SU-DHL-6 (cell line): ENCODE data around the gene CAPN9.

ENCODE experiments used
- H2AFZ ChIP-seq: fragments of 200-600 bp; sonication (generic); 2 replicates; pipeline ENCODE4 v1.6.1; 2014; ENCODE audit warnings: low read depth, mild to moderate bottlenecking, moderate library complexity, mixed read lengths, antibody characterized with exemption, low read length; ENCODE audit not compliant: severe bottlenecking
- H3F3A ChIP-seq: fragments of 200-600 bp; shearing (Covaris generic); 2 replicates; pipeline ENCODE4 v1.6.0; 2016; ENCODE audit warnings: antibody characterized with exemption, mild to moderate bottlenecking; ENCODE audit not compliant: insufficient read depth
- H3K27ac ChIP-seq: fragments of 200-600 bp; sonication (generic); 2 replicates; pipeline ENCODE4 v1.5.1; 2016; ENCODE audit warnings: low read depth, mild to moderate bottlenecking, low read length, moderate library complexity, mixed read lengths
- H3K27me3 ChIP-seq: fragments of 200-600 bp; sonication (generic), shearing (Covaris generic); 2 replicates; pipeline ENCODE4 v1.6.0; 2014; ENCODE audit warnings: mild to moderate bottlenecking, low read length
- H3K36me3 ChIP-seq: fragments of 200-600 bp; sonication (generic); 2 replicates; pipeline ENCODE4 v1.6.1; 2014; ENCODE audit warnings: mild to moderate bottlenecking, low read length, mixed read lengths
- H3K4me2 ChIP-seq: fragments of 300-600, 200-600 bp; shearing (Covaris generic), sonication (generic); 2 replicates; pipeline ENCODE4 v1.6.0; 2014; ENCODE audit warnings: low read length, low read depth, mild to moderate bottlenecking; ENCODE audit not compliant: poor library complexity, severe bottlenecking
- H3K4me3 ChIP-seq: fragments of 200-600 bp; sonication (generic); 2 replicates; pipeline ENCODE4 v1.5.1; 2014; ENCODE audit warnings: antibody characterized with exemption, low read length, mild to moderate bottlenecking, mixed read lengths; ENCODE audit not compliant: insufficient read depth, poor library complexity, severe bottlenecking
- H3K79me2 ChIP-seq: fragments of 200-600 bp; sonication (generic); 2 replicates; pipeline ENCODE4 v1.6.1; 2014; ENCODE audit warnings: mild to moderate bottlenecking, low read length, moderate library complexity; ENCODE audit not compliant: insufficient read depth
- H3K9ac ChIP-seq: fragments of 200-600 bp; sonication (generic); 2 replicates; pipeline ENCODE4 v1.7.0; 2014; ENCODE audit warnings: mild to moderate bottlenecking, low read length
- H3K9me2 ChIP-seq: fragments of 200-600 bp; sonication (generic); replicated peaks from 2 replicates; pipeline ENCODE4 v1.6.1; 2014; ENCODE audit warnings: low read length; ENCODE audit not compliant: insufficient read depth
- H3K9me3 ChIP-seq: fragments of 200-600 bp; sonication (generic); 2 replicates; pipeline ENCODE4 v1.6.1; 2014; ENCODE audit warnings: low read length, mixed read lengths; ENCODE audit not compliant: insufficient read depth
- H4K20me1 ChIP-seq: fragments of 200-600 bp; sonication (generic); 2 replicates; pipeline ENCODE4 v1.6.1; 2014; ENCODE audit warnings: low read depth, mild to moderate bottlenecking, antibody characterized with exemption, low read length, moderate library complexity, mixed read lengths
- CTCF ChIP-seq: fragments of 200-600 bp; sonication (generic); IDR thresholded peaks from one replicate; pipeline ENCODE4 v1.5.1; 2017; ENCODE audit warnings: antibody characterized with exemption, mild to moderate bottlenecking, low read length, moderate library complexity; ENCODE audit not compliant: insufficient read depth, poor library complexity, severe bottlenecking
- EZH2phosphoT487 ChIP-seq: fragments of 200-600 bp; sonication (generic), shearing (Covaris generic); conservative IDR thresholded peaks from 2 replicates; pipeline ENCODE4 v1.6.1; 2018; ENCODE audit warnings: mild to moderate bottlenecking, antibody characterized with exemption, low read length, moderate library complexity, mixed read lengths

Gene CAPN9

GRCh38 chr1:230778916-230779590, 31.9 kb downstream of the CAPN9 start:
- Histone ChIP-seq H3K9me2 (no peaks in the 10 kb centered on the region), H3F3A (no peaks in the 10 kb centered on the region), H3K4me3 (no peak overlapping the region), H3K79me2 (no peaks in the 10 kb centered on the region), H3K27ac (no peak overlapping the region), H3K9me3 (no peaks in the 10 kb centered on the region), H3K36me3 (no peaks in the 10 kb centered on the region), H3K27me3 (no peaks in the 10 kb centered on the region), H2AFZ (no peak overlapping the region), H3K4me2 (no peak overlapping the region), H3K9ac (no peak overlapping the region), H4K20me1 (no peaks in the 10 kb centered on the region)
- no peak for TF ChIP-seq EZH2phosphoT487

GRCh38 chr1:230781131-230781530, 33.9 kb downstream of the CAPN9 start:
- no peak overlapping the region for H3K4me2 ChIP-seq
- H3K4me3 ChIP-seq, result no peak overlapping the region
- no peak overlapping the region for H3K27ac ChIP-seq
- no peak overlapping the region for H2AFZ ChIP-seq
- H3K27me3 ChIP-seq, result no peaks in the 10 kb centered on the region
- no peak overlapping the region for H3K9ac ChIP-seq
- H3K9me3 ChIP-seq, result no peaks in the 10 kb centered on the region
- no peaks in the 10 kb centered on the region for H4K20me1 ChIP-seq
- H3K79me2 ChIP-seq, result no peaks in the 10 kb centered on the region
- TF ChIP-seq CTCF, result no peak
- no peak for TF ChIP-seq EZH2phosphoT487
- no peaks in the 10 kb centered on the region for H3K36me3 ChIP-seq
- H3F3A ChIP-seq, result no peaks in the 10 kb centered on the region
- H3K9me2 ChIP-seq, result no peaks in the 10 kb centered on the region

GRCh38 chr1:230781594-230781993, 34.4 kb downstream of the CAPN9 start:
- H3K36me3 ChIP-seq, result no peaks in the 10 kb centered on the region
- no peak for TF ChIP-seq CTCF
- no peak for TF ChIP-seq EZH2phosphoT487
- no peak overlapping the region for H3K4me3 ChIP-seq
- H3F3A ChIP-seq, result no peaks in the 10 kb centered on the region
- H3K79me2 ChIP-seq, result no peaks in the 10 kb centered on the region
- no peak overlapping the region for H2AFZ ChIP-seq
- no peaks in the 10 kb centered on the region for H3K27me3 ChIP-seq
- no peaks in the 10 kb centered on the region for H3K9me3 ChIP-seq
- no peak overlapping the region for H3K4me2 ChIP-seq
- no peak overlapping the region for H3K27ac ChIP-seq
- no peaks in the 10 kb centered on the region for H3K9me2 ChIP-seq
- no peaks in the 10 kb centered on the region for H4K20me1 ChIP-seq
- H3K9ac ChIP-seq, result no peak overlapping the region

GRCh38 chr1:230784163-230784562, 37.0 kb downstream of the CAPN9 start:
- Histone ChIP-seq H3K9me2 (no peaks in the 10 kb centered on the region), H3K4me2 (no peak overlapping the region), H3K9me3 (no peaks in the 10 kb centered on the region), H2AFZ (no peak overlapping the region), H3K79me2 (no peaks in the 10 kb centered on the region), H3K27ac (no peak overlapping the region), H3K27me3 (no peaks in the 10 kb centered on the region), H3K9ac (no peak overlapping the region), H3F3A (no peaks in the 10 kb centered on the region), H4K20me1 (no peaks in the 10 kb centered on the region), H3K36me3 (no peaks in the 10 kb centered on the region), H3K4me3 (no peak overlapping the region)
- TF ChIP-seq EZH2phosphoT487 (no peak), CTCF (no peak)
